SH-SY5Y (cell line): Measurements from ENCODE around the gene PJA1.

Experiments used
- GATA2 ChIP-seq: IDR thresholded peaks from 2 replicates; pipeline ENCODE4 v1.6.1; 2011; ENCODE audit warnings: mild to moderate bottlenecking, low read depth, low read length
- GATA3 ChIP-seq: IDR thresholded peaks from 2 replicates; pipeline ENCODE4 v1.6.1; 2011; ENCODE audit warnings: low read depth, mild to moderate bottlenecking, low read length, moderate library complexity

DNA sequence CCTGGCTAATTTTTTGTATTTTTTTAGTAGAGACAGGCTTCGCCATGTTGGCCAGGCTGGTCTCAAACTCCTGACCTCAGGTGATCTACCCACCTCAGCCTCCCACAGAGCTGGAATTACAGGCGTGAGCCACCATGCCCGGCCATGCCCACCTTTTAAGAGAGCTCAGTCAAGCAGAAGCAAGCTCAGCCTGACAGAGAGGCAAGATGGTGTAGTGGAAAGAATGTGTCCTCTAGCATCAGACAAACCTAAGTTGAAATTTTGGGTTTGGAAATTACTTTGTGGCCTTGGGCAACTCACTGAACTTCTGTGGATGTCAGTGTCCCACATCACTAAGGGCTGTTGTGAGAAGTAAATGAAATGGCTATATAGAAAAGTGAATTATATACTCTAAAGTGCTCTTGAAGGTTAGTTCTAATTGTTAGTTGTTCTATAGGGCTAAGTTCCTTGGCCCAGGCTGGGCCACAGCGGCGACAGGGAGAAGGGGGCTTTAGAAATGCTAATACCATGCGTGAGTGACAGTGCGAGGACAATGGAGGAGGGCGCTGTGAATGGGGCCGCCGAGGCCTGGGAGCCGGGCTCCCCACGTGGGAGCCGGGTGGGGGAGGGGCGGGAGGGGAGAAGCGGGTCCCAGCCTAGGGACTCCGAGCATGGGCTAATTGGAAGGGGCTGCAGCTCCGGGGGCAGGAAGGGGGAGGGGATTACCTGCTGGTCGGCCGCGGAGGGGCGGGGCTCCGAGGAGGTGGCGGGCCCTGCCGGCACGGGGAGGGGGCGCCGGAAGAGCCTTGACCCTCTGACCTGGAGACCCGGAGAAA, 15.6 kb downstream of the PJA1 start:
- TF ChIP-seq GATA2 (no peak), GATA3 (no peak)
